A673 (cell line): ENCODE data around the gene LYPLAL1.

Experiments
- CTCF ChIP-seq: fragments of 300-800, 200-600 bp; sonication (generic); conservative IDR thresholded peaks from 2 replicates; pipeline ENCODE4 v1.5.1; 2017; ENCODE audit warnings: low read depth, mild to moderate bottlenecking, antibody characterized with exemption, low read length, moderate library complexity, mixed read lengths
- EZH2 ChIP-seq: fragments of 200-600 bp; sonication (generic); IDR thresholded peaks from 2 replicates; pipeline ENCODE4 v1.6.1; 2017; ENCODE audit warnings: borderline replicate concordance, low read depth, mild to moderate bottlenecking, mixed read lengths, antibody characterized with exemption, low read length; ENCODE audit not compliant: poor library complexity, severe bottlenecking

GRCh38 chr1:219171192-219171935 lies 2.3 kb upstream of the LYPLAL1 start:
- TF ChIP-seq CTCF (no peak), EZH2 (no peak)
